Epithelial cell of esophagus (primary cell): ENCODE results near the gene PPIG.
"Not testable (repeated sequence)": the region's sequence is repeated elsewhere in the genome, so short reads cannot be mapped to it uniquely, and the experiment has no call there.

Experiments used
- DNase-seq: peaks from one replicate; pipeline ENCODE4 v3.0.0; 2010; ENCODE audit warnings: low read depth
- H3K4me3 ChIP-seq: 2 replicates; pipeline ENCODE4 v1.5.1; 2011; ENCODE audit warnings: mild to moderate bottlenecking, low read length, control low read depth
- CTCF ChIP-seq: IDR thresholded peaks from 2 replicates; pipeline ENCODE4 v1.5.1; 2011; ENCODE audit warnings: low read depth, mild to moderate bottlenecking, low read length, control low read depth, inconsistent platforms; ENCODE audit not compliant: insufficient read depth; ENCODE audit errors: missing control alignments

Gene PPIG

DNA sequence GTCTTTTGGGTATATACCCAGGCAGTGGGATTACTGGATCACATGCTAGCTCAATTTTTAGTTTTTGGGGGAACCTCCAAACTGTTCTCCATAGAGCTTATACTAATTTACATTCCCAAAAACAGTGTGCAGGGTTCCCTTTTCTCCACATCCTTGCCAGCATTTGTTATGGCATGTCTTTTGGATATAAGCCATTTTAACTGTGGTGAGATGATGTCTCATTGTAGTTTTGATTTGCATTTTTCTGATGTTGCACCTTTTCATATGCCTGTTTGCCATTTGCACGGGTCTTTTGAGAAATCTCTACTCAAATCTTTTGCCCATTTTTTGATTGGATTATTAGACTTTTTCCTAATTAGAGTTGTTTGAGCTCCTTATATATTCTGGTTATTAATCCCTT lies 18.5 kb upstream of the PPIG start:
- no peak for TF ChIP-seq CTCF
- peak; percentile 20 for DNase-seq
- no peak overlapping the region for H3K4me3 ChIP-seq

- no peak for DNase-seq
- no peak for TF ChIP-seq CTCF
- no peak overlapping the region for H3K4me3 ChIP-seq
Measured at GRCh38 chr2:169569948-169570347, 14.2 kb upstream of the PPIG start.

GRCh38 chr2:169570752-169571151 lies 13.4 kb upstream of the PPIG start:
- not testable (repeated sequence) for H3K4me3 ChIP-seq, DNase-seq

DNA sequence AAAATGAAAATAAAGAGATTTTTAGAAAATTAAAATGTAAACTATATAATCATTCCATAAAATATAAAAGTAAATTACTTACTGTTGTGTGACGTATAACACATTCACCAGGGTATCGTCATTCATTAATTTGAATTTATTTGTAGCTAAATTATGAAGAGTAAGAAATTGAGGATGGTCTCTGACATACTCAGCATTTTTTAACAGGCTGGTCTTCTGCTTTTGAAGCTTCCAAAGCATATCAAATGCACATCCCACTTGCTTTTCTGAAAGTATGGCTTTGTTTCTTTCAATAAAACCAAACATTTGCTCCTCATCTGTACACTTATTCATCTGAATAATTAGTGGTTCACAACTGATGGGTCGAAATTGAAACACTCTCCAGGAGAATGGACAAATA lies 12.6 kb upstream of the PPIG start:
- TF ChIP-seq CTCF, result no peak
- H3K4me3 ChIP-seq, result no peak overlapping the region
- no peak for DNase-seq

- no peak for DNase-seq
- no peak for TF ChIP-seq CTCF
- H3K4me3 ChIP-seq, result no peak overlapping the region
Measured at GRCh38 chr2:169572189-169572588, 12.0 kb upstream of the PPIG start.

DNA sequence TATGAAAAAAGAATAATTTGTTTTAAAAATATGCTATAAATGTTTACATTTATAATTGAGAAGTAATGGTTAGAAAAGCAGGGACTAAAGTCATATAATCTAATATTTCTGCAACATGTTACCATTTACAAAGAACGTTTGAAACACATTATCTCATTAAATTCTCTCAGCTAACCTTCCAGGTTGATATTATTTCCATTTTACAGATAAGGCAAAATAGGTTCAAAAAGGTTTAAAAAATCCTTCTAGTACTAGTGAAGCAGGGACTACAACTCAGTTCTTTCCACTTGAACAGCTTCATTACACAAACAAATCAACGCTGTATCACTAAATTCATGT lies 11.4 kb upstream of the PPIG start:
- TF ChIP-seq CTCF, result no peak
- no peak for DNase-seq
- peak overlapping the region; percentile 83 for H3K4me3 ChIP-seq

- TF ChIP-seq CTCF, result no peak
- H3K4me3 ChIP-seq, result peak within 1 kb of the TSS; percentile 83
- peak; percentile 88 for DNase-seq
Measured at GRCh38 chr2:169573160-169573973, 10.8 kb upstream of the PPIG start, which contains the start of gene FASTKD1. TSS of gene FASTKD1 (minus strand) at chr2:169573865. CDS start at chr2:169572029, 1,836 bp downstream.
